HG02973 (cell line): Measurements from ENCODE around the gene PAM.
A peak's percentile ranks its signal among the peaks of the same experiment; 100 is the strongest.
"Not testable (repeated sequence)": the region's sequence is repeated elsewhere in the genome, so short reads cannot be mapped to it uniquely, and the experiment has no call there.

ENCODE experiments used
- ATAC-seq: cut with Tn5 transposase; IDR thresholded peaks from one replicate; pipeline ENCODE4 v1.9.1; 2021; ENCODE audit warnings: moderate library complexity; ENCODE audit not compliant: unreplicated experiment

The PAM gene

GRCh38 chr5:102891175-102891574 is 136.1 kb downstream of the PAM start:
- no peak for ATAC-seq

- no peak for ATAC-seq
Measured at GRCh38 chr5:102893942-102894341, 138.8 kb downstream of the PAM start.

GRCh38 chr5:102895234-102895633 is 140.1 kb downstream of the PAM start:
- no peak for ATAC-seq

DNA sequence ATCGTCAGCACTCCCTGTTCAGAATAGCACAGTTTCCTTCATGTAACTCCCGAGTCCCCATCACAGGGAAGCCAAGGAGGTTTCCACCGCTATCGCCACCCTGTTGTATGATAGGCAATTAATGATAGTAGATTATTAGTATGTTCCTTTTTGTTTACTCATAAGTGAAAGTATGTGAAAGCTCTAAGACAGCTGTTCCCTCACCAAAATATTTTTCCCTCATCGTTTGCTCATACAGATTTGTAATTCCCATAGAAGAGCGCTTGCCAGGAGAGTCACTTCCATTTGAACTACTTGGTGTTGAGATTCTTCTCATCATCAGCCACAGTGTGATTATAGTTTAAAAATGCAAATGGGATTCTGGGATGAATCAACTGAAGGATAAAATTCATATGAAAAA is 140.9 kb downstream of the PAM start:
- no peak for ATAC-seq

- ATAC-seq = no peak
Measured at GRCh38 chr5:102901424-102902134, 146.5 kb downstream of the PAM start.

DNA sequence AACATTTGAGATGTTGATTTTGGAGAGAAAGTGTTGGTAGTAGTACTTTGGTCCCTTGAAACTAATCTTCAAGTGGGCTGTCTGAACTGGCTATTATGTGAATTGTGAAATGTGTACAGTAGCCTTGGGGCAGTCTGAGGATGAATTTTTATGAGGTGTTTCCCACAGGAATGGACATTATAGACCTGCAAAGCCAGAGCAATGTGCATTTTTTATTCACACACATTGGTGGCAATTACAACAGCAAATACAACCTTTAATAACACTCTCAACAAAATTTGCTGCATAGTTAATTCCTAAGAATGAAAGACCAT is 147.0 kb downstream of the PAM start:
- no peak for ATAC-seq

DNA sequence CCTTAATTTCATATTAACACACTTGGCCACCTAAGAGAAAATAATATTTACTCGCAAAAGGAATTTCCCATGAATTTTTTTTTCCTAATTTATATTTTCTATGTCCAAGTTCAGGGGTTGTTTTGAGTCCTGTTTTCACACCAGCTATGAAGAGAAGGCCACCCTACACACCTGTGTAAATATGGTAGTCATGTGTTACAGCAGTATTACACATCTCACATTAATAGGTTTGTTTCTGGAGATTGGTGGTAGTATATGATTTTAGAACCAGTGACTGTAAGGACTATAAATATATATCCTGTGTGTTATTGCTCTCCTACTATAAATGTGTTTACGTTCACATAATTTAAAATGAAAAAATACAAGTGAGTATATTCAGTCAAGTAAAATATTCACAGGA is 147.5 kb downstream of the PAM start:
- no peak for ATAC-seq

DNA sequence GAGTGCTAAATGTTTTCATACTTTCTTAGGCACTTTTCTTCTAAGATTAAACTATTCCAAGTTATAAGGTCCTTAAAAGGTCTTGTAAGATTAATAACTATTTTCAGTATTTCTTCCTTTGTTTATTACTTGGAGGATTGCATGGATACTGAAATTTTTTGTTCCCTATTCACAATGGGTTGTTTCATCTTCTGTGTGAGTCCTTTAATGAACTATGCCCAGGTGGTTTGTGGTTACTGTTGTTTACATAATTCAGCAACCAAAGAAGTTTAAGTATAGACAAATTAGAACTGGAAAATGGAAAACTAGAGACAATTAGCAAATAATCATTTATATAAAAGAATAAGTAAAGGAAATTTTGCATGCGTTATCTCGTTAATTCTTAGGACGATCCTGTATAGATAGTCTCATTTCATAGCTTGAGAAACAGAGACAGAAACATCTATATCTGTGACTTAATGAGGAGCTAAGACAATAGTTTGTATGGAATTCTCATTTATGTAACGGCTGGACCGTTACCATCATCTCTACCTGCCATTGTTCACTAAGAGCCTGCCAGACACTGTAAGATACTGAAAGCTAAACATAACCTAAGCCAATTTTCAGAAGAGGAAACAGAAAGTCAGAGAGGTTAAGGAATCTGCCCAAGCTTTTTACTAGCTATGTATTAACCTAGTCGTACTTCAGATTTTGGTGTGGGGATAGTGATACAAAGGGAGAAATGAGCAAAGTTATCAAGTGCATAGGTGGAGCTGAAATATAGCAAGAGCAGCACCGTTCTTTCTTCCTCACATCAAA is 148.2 kb downstream of the PAM start:
- no peak for ATAC-seq

DNA sequence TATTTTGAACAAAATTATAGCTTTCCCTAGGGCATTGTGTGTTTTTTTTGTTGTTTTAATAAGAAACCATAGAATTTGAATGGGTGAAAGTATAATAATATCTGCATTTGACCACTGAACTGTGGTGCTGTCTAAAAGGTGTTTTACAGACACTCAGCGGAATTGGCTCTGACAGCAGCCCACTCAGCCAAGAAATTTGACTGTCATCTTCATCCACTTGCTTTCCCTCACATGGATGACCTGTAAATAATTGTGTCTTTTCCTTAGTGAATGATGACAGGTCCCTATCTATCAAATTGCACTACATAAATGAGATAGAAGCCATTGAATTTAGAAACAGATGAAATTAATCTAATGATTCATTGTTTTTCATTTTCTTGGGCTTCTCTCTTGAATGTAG is 150.0 kb downstream of the PAM start:
- no peak for ATAC-seq

GRCh38 chr5:102907099-102907498 is 152.0 kb downstream of the PAM start:
- ATAC-seq = not testable (repeated sequence)

DNA sequence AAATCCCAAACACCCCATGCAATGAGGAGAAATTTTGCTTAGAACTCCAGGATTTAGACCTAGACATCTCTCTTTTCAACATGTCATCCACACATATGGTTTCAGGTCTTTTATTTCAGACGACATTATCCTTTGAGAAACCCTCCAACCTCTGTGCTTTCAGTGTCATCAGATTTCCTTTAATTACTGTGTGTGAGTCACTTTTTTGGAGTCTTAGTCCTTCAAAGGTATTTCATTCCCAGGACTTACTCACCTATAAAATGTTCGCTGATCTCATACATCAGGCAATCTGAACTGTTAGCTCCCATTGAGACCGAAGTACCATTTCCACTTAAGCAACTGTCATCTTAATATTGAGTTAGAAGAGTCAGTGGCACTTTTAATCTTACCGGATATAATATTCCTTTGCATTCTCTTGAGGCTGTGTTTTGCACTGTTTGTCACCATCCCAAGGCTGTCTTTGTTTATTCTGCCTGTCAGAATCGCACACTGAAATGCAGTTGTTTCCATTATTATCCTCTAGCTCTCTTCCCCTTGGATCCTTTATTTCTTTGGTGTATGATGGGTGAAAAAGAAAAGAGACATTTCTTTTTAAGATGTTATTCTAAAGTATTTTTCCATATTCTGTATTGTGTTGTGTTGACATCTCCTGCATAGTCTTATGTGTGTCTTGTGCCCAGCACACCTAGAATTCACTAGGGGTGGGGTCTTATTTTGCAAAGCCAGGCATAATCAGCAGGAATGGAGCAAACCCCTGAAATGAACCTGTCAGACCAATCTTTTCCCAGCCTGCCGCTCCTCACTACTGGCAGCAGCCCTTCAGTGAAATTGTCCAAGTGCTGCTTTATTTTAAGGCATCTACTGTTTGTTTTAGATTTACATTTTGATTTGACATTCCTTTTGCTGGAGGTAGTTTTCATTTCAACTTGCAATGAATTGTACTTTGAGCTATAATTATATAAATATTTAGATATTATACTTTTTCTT is 155.4 kb downstream of the PAM start:
- ATAC-seq = no peak

DNA sequence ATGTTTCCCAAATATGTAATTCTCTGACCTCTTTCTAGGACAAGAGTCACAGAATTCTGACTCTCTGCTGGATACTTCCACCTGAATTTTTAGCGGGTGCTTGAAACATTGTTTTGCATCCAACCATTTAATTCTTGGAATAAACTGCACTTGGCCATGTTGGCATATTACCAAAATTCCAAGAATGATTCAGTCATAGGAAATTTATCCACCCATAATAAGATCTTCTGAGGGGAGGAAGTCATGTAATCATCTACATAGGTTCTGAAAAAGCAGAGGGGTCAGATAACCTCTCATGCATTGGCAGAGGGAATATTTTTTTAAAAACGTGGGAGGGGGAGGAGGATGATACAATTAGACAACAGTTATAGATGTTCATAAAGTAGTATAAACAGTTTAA is 156.9 kb downstream of the PAM start:
- ATAC-seq = no peak

DNA sequence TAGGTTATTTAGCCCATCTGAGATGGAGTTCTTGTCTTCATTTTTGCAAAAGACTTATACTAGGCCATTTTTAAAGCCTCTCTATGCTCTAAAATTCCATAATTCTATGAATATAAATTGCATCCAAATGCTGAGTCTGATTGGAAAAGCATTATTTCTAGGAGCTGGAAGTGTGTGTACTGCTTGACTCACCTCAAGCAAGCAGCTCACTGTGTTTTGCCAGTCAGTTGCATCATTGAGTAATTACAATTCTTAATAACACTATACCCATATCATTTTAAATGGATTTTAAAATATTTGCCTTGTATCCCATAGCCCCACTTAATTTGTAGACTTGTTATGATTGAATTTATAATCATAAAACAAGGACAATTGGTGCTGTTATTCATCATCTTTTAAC is 161.0 kb downstream of the PAM start:
- no peak for ATAC-seq

GRCh38 chr5:102918986-102919610 is 164.0 kb downstream of the PAM start:
- ATAC-seq = no peak

- ATAC-seq = no peak
Measured at GRCh38 chr5:102920762-102921161, 165.7 kb downstream of the PAM start.

- no peak for ATAC-seq
Measured at GRCh38 chr5:102921341-102922044, 166.4 kb downstream of the PAM start.

- no peak for ATAC-seq
Measured at GRCh38 chr5:102922111-102922720, 167.1 kb downstream of the PAM start.

- ATAC-seq = no peak
Measured at GRCh38 chr5:102922799-102923477, 167.8 kb downstream of the PAM start.

GRCh38 chr5:102924963-102925362 is 169.9 kb downstream of the PAM start:
- peak; percentile 53 for ATAC-seq
